Measurements from ENCODE around the gene SIRT6. TPM values are rescaled to one million over a fixed set of nuclear protein-coding genes. Genes with fewer than 3 reads are reported as not detected.

Gene SIRT6
- 11.3 and 12.4 TPM in 2 replicates for total RNA-seq

GRCh38 chr19:4182084-4182810, at the start of gene SIRT6, which contains the start of gene ANKRD24:
TSS of gene SIRT6 (minus strand) at chr19:4182563. CDS start at chr19:4182539, 24 bp downstream.
TSS of gene ANKRD24 (plus strand) at chr19:4182689. CDS start at chr19:4186426, 3,737 bp downstream.

GRCh38 chr19:4229179-4229931, 47.0 kb upstream of the SIRT6 start, which contains the start of gene EBI3:
TSS of gene EBI3 (plus strand) at chr19:4229523. CDS start at chr19:4229551, 28 bp downstream.

Small RNAs within 50 kb of the gene (small RNA-seq; reads per million reads assigned to genes)
- gene RF00017 = not detected

Other genes starting within 250 kb of the SIRT6 start
- gene NMRK2, start 249.5 kb downstream of the SIRT6 start, total RNA-seq = not detected in 2 replicates
- 80.1 and 86.1 TPM in 2 replicates for gene DAPK3, start 211.5 kb downstream of the SIRT6 start, total RNA-seq
- gene EEF2, start 197.1 kb downstream of the SIRT6 start, total RNA-seq = 1,764 and 1,853 TPM in 2 replicates
- gene PIAS4, start 174.8 kb downstream of the SIRT6 start, total RNA-seq = 31.3 and 35.8 TPM in 2 replicates
- 19.9 and 28.3 TPM in 2 replicates for gene ZBTB7A, start 115.7 kb downstream of the SIRT6 start, total RNA-seq
- gene MAP2K2, start 58.4 kb downstream of the SIRT6 start, total RNA-seq = 143 and 156 TPM in 2 replicates
- not detected in 2 replicates for gene CREB3L3, start 28.9 kb downstream of the SIRT6 start, total RNA-seq
- gene ANKRD24, start 126 bp upstream of the SIRT6 start, total RNA-seq = 0.13 and 0.14 TPM in 2 replicates
- 0.14 and 0.27 TPM in 2 replicates for gene EBI3, start 47.0 kb upstream of the SIRT6 start, total RNA-seq
- gene YJU2, start 64.5 kb upstream of the SIRT6 start, total RNA-seq = 18.1 and 19.0 TPM in 2 replicates
- gene SHD, start 96.7 kb upstream of the SIRT6 start, total RNA-seq = not detected in 2 replicates
- gene TMIGD2, start 119.8 kb upstream of the SIRT6 start, total RNA-seq = not detected in 2 replicates
- gene FSD1, start 122.0 kb upstream of the SIRT6 start, total RNA-seq = 16.0 and 18.1 TPM in 2 replicates
- 3.6 and 6.2 TPM in 2 replicates for gene STAP2, start 156.3 kb upstream of the SIRT6 start, total RNA-seq
- gene MPND, start 161.0 kb upstream of the SIRT6 start, total RNA-seq = 6.2 and 6.9 TPM in 2 replicates
- gene SH3GL1, start 218.0 kb upstream of the SIRT6 start, total RNA-seq = 81.8 and 95.6 TPM in 2 replicates
- gene CHAF1A, start 220.1 kb upstream of the SIRT6 start, total RNA-seq = 21.4 and 25.6 TPM in 2 replicates